SK-N-SH (cell line): ENCODE results near the gene CBX7. TPM values are rescaled to one million over a fixed set of nuclear protein-coding genes. Genes with fewer than 3 reads are reported as not detected.

Experiments used
- CTCF ChIA-PET: fragments of 300-600, 350-600 bp; formaldehyde crosslinking; extraction: SDS; loops from one replicate; lab custom pipeline; 2021; lab: Yijun Ruan, JAX
- POLR2A ChIA-PET: fragments of 350-600 bp; sonication (Branson Sonifier 250); formaldehyde crosslinking; extraction: SDS; loops from one replicate; lab custom pipeline; 2020; ENCODE audit warnings: antibody characterized with exemption, inconsistent platforms; lab: Yijun Ruan, JAX
- DNase-seq: peaks from one replicate; pipeline ENCODE4 v3.0.0; 2012
- H2AFZ ChIP-seq: fragments of 200-600 bp; sonication (generic); 2 replicates; pipeline ENCODE4 v1.8.1; 2016; ENCODE audit warnings: antibody characterized with exemption, mild to moderate bottlenecking, low read depth
- H3F3A ChIP-seq: fragments of 200-600 bp; sonication (generic); replicated peaks from 2 replicates; pipeline ENCODE3; 2016; ENCODE audit warnings: antibody characterized with exemption, mild to moderate bottlenecking; ENCODE audit not compliant: insufficient read depth
- H3K27ac ChIP-seq, 2 experiments: fragments of 200-500 bp in 1 of 2; fragments of 200-600 bp in 1 of 2; sonication (Bioruptor generic) in 1 of 2; sonication (generic), shearing (Covaris generic) in 1 of 2; 2 replicates each; pipeline versions ENCODE4 v1.5.1 to v1.6.1; 2014 to 2016; ENCODE audit warnings: low read depth in 2 of 2, inconsistent platforms in 1 of 2, low read length in 1 of 2, mild to moderate bottlenecking in 1 of 2, mixed read lengths in 1 of 2
- H3K27me3 ChIP-seq: fragments of 200-600 bp; sonication (generic), shearing (Covaris generic); 2 replicates; pipeline ENCODE4 v1.6.1; 2016; ENCODE audit warnings: mixed run types; ENCODE audit not compliant: insufficient read depth
- H3K36me3 ChIP-seq, 2 experiments: fragments of 200-500 bp in 1 of 2; fragments of 200-600 bp in 1 of 2; sonication (Bioruptor generic) in 1 of 2; sonication (generic) in 1 of 2; replicated peaks in 1 of 2; 2 replicates each; pipeline versions ENCODE3 to v1.5.1; 2014 to 2016; ENCODE audit warnings: low read length in 1 of 2, mild to moderate bottlenecking in 1 of 2; ENCODE audit not compliant: insufficient read depth in 2 of 2, control insufficient read depth in 1 of 2
- H3K4me1 ChIP-seq, 2 experiments: fragments of 200-500 bp in 1 of 2; fragments of 200-600 bp in 1 of 2; sonication (Bioruptor generic) in 1 of 2; sonication (generic), shearing (Covaris generic) in 1 of 2; 2 replicates each; pipeline versions ENCODE4 v1.5.1 to v1.6.1; 2014 to 2016; ENCODE audit warnings: low read depth in 1 of 2, low read length in 1 of 2, mixed run types in 1 of 2; ENCODE audit not compliant: insufficient read depth in 2 of 2, control insufficient read depth in 1 of 2
- H3K4me2 ChIP-seq: fragments of 200-600 bp; sonication (generic), shearing (Covaris generic); 2 replicates; pipeline ENCODE4 v1.6.1; 2017; ENCODE audit warnings: mixed run types
- H3K4me3 ChIP-seq, 2 experiments: fragments of 200-500 bp in 1 of 2; fragments of 200-600 bp in 1 of 2; sonication (Bioruptor generic) in 1 of 2; sonication (generic), shearing (Covaris generic) in 1 of 2; 2 replicates each; pipeline versions ENCODE4 v1.5.1 to v1.8.1; 2014 to 2016; ENCODE audit warnings: low read depth in 2 of 2, inconsistent platforms in 1 of 2, low read length in 1 of 2, mild to moderate bottlenecking in 1 of 2, mixed read lengths in 1 of 2, moderate library complexity in 1 of 2
- H3K79me2 ChIP-seq: fragments of 200-600 bp; sonication (generic); 2 replicates; pipeline ENCODE4 v1.8.1; 2017; ENCODE audit warnings: mild to moderate bottlenecking; ENCODE audit not compliant: insufficient read depth
- H3K9ac ChIP-seq: fragments of 200-600 bp; sonication (generic); 2 replicates; pipeline ENCODE4 v1.6.1; 2017; ENCODE audit warnings: mixed run types
- H3K9me2 ChIP-seq: fragments of 200-600 bp; sonication (generic); 2 replicates; pipeline ENCODE4 v1.6.1; 2017; ENCODE audit warnings: mixed run types
- H3K9me3 ChIP-seq: fragments of 200-600 bp; sonication (generic); 2 replicates; pipeline ENCODE4 v1.6.1; 2017; ENCODE audit warnings: mixed run types, mild to moderate bottlenecking, moderate library complexity
- H4K20me1 ChIP-seq: fragments of 200-600 bp; sonication (generic); 2 replicates; pipeline ENCODE4 v1.6.1; 2017; ENCODE audit warnings: mild to moderate bottlenecking, mixed run types; ENCODE audit not compliant: insufficient read depth
- EZH2phosphoT487 ChIP-seq: fragments of 200-600 bp; sonication (generic); IDR thresholded peaks from 2 replicates; pipeline ENCODE4 v1.6.1; 2017; ENCODE audit warnings: low read depth, mixed run types, mild to moderate bottlenecking, antibody characterized with exemption, moderate library complexity, borderline replicate concordance
- FOXJ3 ChIP-seq: sonication (generic); formaldehyde crosslinking; IDR thresholded peaks from 2 replicates; pipeline ENCODE4 v1.5.1; 2020; ENCODE audit warnings: mild to moderate bottlenecking, missing genetic modification reagents
- FOXM1 ChIP-seq: IDR thresholded peaks from 2 replicates; pipeline ENCODE4 v1.4.0; 2012; ENCODE audit warnings: low read depth, mild to moderate bottlenecking
- JUND ChIP-seq: IDR thresholded peaks from 2 replicates; pipeline ENCODE4 v1.4.0; 2012
- MAX ChIP-seq: IDR thresholded peaks from 2 replicates; pipeline ENCODE4 v1.4.0; 2012; ENCODE audit warnings: low read depth
- MEF2A ChIP-seq: IDR thresholded peaks from 2 replicates; pipeline ENCODE4 v1.4.0; 2012; ENCODE audit warnings: low read depth, borderline replicate concordance
- MXI1 ChIP-seq: IDR thresholded peaks from 2 replicates; pipeline ENCODE4 v1.6.1; 2012; ENCODE audit warnings: mild to moderate bottlenecking, low read depth, low read length, improper control_type of control experiment
- RFX5 ChIP-seq: IDR thresholded peaks from 2 replicates; pipeline ENCODE4 v1.6.1; 2012; ENCODE audit warnings: mild to moderate bottlenecking, improper control_type of control experiment, low read length
- SIN3A ChIP-seq: IDR thresholded peaks from 2 replicates; pipeline ENCODE4 v1.6.1; 2012; ENCODE audit warnings: low read depth, mild to moderate bottlenecking, low read length, moderate library complexity, borderline replicate concordance
- SMC3 ChIP-seq: IDR thresholded peaks from 2 replicates; pipeline ENCODE4 v1.6.1; 2012; ENCODE audit warnings: low read depth, low read length, improper control_type of control experiment
- TAF1 ChIP-seq: IDR thresholded peaks from 2 replicates; pipeline ENCODE4 v1.6.1; 2012; ENCODE audit warnings: low read depth, mild to moderate bottlenecking, low read length, moderate library complexity, borderline replicate concordance
- TCF12 ChIP-seq: IDR thresholded peaks from 2 replicates; pipeline ENCODE4 v1.4.0; 2012
- TEAD4 ChIP-seq: IDR thresholded peaks from 2 replicates; pipeline ENCODE4 v1.4.0; 2012; ENCODE audit warnings: mild to moderate bottlenecking, borderline replicate concordance; ENCODE audit not compliant: insufficient read depth
- USF2 ChIP-seq: fragments of 150-350 bp; IDR thresholded peaks from 2 replicates; pipeline ENCODE4 v1.6.1; 2017; ENCODE audit warnings: antibody characterized with exemption, low read length, low read depth, borderline replicate concordance
- WGBS: methylation state at CpG from one replicate; pipeline ENCODE4 v1.1.6; 2017; ENCODE audit warnings: low lambda C conversion rate; 5-methylcytosine and 5-hydroxymethylcytosine counted together
- polyA plus RNA-seq, 3 experiments: library from polyadenylated mRNA; depleted of rRNA; stranded (reverse); fragments of >200 nt; gene quantifications; 2 replicates each; pipeline ENCODE4 v1.2.3, GENCODE V29; 2012
- TF ChIP-seq, protein P1 (sequence below): fragments of 200-600 bp; sonication (generic); IDR thresholded peaks from 2 replicates; pipeline ENCODE4 v1.6.1; 2017; ENCODE audit warnings: antibody characterized with exemption, mild to moderate bottlenecking, moderate library complexity
- TF ChIP-seq, protein P2 (sequence below): IDR thresholded peaks from 2 replicates; pipeline ENCODE4 v1.6.1; 2012; ENCODE audit warnings: mild to moderate bottlenecking, low read depth, low read length, moderate library complexity

Gene CBX7
- polyA plus RNA-seq, 1 of the 3 experiments (the other 2 are of a cell fraction), result 2.3 TPM

DNA sequence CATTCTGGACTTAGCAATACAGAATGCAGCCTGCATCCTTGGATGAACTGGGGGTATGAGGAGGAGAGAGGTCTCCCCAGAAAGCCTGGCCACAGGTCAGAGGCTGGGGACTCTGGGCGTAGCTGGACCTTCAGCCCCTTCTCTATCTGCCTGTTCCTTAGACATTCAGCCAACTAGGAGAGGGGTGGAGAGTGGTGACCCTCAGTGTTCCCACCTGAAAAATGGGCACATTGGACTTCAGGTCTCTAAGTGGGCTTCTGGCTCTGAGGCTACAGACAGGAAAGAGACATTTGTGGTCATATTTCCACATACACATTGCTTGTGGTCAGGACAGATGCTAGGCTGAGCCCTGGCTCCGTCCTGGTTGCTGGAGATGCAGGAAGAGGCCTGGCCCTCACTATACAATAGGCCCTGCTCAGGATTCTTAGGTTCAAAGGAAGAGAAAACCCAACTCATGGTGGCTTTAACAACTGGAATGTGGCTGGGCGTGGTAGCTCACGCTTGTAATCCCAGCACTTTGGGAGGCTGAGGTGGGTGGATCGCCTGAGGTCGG lies 30.1 kb upstream of the CBX7 start:
- no peak for DNase-seq
- Histone ChIP-seq H3K79me2 (no peaks in the 10 kb centered on the region), H3K27me3 (no peaks in the 10 kb centered on the region)

More for the DNA sequence above, 30.1 kb upstream of the CBX7 start:
- TF ChIP-seq TAF1 (no peak), USF2 (no peak), SIN3A (no peak), RFX5 (no peak), FOXM1 (no peak), MAX (no peak), MEF2A (no peak), JUND (no peak), SMC3 (no peak), FOXJ3 (CRISPR knock-in tag) (no peak), TEAD4 (no peak), EZH2phosphoT487 (no peak), MXI1 (no peak), TCF12 (no peak)
- TF ChIP-seq, protein P1, sequence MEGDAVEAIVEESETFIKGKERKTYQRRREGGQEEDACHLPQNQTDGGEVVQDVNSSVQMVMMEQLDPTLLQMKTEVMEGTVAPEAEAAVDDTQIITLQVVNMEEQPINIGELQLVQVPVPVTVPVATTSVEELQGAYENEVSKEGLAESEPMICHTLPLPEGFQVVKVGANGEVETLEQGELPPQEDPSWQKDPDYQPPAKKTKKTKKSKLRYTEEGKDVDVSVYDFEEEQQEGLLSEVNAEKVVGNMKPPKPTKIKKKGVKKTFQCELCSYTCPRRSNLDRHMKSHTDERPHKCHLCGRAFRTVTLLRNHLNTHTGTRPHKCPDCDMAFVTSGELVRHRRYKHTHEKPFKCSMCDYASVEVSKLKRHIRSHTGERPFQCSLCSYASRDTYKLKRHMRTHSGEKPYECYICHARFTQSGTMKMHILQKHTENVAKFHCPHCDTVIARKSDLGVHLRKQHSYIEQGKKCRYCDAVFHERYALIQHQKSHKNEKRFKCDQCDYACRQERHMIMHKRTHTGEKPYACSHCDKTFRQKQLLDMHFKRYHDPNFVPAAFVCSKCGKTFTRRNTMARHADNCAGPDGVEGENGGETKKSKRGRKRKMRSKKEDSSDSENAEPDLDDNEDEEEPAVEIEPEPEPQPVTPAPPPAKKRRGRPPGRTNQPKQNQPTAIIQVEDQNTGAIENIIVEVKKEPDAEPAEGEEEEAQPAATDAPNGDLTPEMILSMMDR, result no peak
- TF ChIP-seq, protein P2, sequence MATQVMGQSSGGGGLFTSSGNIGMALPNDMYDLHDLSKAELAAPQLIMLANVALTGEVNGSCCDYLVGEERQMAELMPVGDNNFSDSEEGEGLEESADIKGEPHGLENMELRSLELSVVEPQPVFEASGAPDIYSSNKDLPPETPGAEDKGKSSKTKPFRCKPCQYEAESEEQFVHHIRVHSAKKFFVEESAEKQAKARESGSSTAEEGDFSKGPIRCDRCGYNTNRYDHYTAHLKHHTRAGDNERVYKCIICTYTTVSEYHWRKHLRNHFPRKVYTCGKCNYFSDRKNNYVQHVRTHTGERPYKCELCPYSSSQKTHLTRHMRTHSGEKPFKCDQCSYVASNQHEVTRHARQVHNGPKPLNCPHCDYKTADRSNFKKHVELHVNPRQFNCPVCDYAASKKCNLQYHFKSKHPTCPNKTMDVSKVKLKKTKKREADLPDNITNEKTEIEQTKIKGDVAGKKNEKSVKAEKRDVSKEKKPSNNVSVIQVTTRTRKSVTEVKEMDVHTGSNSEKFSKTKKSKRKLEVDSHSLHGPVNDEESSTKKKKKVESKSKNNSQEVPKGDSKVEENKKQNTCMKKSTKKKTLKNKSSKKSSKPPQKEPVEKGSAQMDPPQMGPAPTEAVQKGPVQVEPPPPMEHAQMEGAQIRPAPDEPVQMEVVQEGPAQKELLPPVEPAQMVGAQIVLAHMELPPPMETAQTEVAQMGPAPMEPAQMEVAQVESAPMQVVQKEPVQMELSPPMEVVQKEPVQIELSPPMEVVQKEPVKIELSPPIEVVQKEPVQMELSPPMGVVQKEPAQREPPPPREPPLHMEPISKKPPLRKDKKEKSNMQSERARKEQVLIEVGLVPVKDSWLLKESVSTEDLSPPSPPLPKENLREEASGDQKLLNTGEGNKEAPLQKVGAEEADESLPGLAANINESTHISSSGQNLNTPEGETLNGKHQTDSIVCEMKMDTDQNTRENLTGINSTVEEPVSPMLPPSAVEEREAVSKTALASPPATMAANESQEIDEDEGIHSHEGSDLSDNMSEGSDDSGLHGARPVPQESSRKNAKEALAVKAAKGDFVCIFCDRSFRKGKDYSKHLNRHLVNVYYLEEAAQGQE, result no peak
- Histone ChIP-seq H3F3A (no peaks in the 10 kb centered on the region), H3K4me3 (no peak overlapping the region), H3K27ac (no peak overlapping the region), H3K36me3 (no peaks in the 10 kb centered on the region), H4K20me1 (no peaks in the 10 kb centered on the region), H3K4me2 (no peak overlapping the region), H3K9me3 (no peaks in the 10 kb centered on the region), H2AFZ (no peak overlapping the region), H3K9me2 (no peaks in the 10 kb centered on the region), H3K9ac (no peak overlapping the region), H3K4me1 (peaks cover 0 to 11% of the 10 kb centered on the region in 2 experiments; a peak in 1 of 4 replicates)
- 93% methylated on average over 3 of the region's 6 CpGs for WGBS
- POLR2A ChIA-PET, result no interaction called here
- CTCF ChIA-PET, result interaction anchor here (1.7 kb wide), 1 partner anchor 11 kb away, joined by 5 read pairs; no protein-coding TSS in a partner anchor
